ENCODE data around the gene TANGO6. TPM values are rescaled to one million over a fixed set of nuclear protein-coding genes. Genes with fewer than 3 reads are reported as not detected.
"Not testable (repeated sequence)": the region's sequence is repeated elsewhere in the genome, so short reads cannot be mapped to it uniquely, and the experiment has no call there.

The TANGO6 gene
- total RNA-seq, 1 experiment from 2014 or later, result 19.9 TPM

- in situ Hi-C loops (cut with HindIII; ENCODE audit: low pct_unique_long_range_greater_than_20kb, low sequenced_read_pairs), result no loop called here
- DNase-seq (ENCODE audit: low read depth, low spot score), result no peak
Measured at GRCh38 chr16:69055980-69056379, 212.6 kb downstream of the TANGO6 start.

- no peak for DNase-seq (ENCODE audit: low read depth, low spot score)
- in situ Hi-C loops (cut with HindIII; ENCODE audit: low pct_unique_long_range_greater_than_20kb, low sequenced_read_pairs), result no loop called here
Measured at GRCh38 chr16:69056421-69056820, 213.1 kb downstream of the TANGO6 start.

GRCh38 chr16:69057400-69058378 is 214.4 kb downstream of the TANGO6 start:
- in situ Hi-C loops (cut with HindIII; ENCODE audit: low pct_unique_long_range_greater_than_20kb, low sequenced_read_pairs), result no loop called here
- no peak for DNase-seq (ENCODE audit: low read depth, low spot score)

GRCh38 chr16:69063491-69063890 is 220.2 kb downstream of the TANGO6 start:
- DNase-seq (ENCODE audit: low read depth, low spot score); in situ Hi-C loops (cut with HindIII; ENCODE audit: low pct_unique_long_range_greater_than_20kb, low sequenced_read_pairs): not testable (repeated sequence)

- in situ Hi-C loops (cut with HindIII; ENCODE audit: low pct_unique_long_range_greater_than_20kb, low sequenced_read_pairs), result no loop called here
- no peak for DNase-seq (ENCODE audit: low read depth, low spot score)
Measured at GRCh38 chr16:69064124-69064763, 220.9 kb downstream of the TANGO6 start.

- DNase-seq (ENCODE audit: low read depth, low spot score), result no peak
- in situ Hi-C loops (cut with HindIII; ENCODE audit: low pct_unique_long_range_greater_than_20kb, low sequenced_read_pairs), result no loop called here
Measured at GRCh38 chr16:69064764-69065313, 221.5 kb downstream of the TANGO6 start.

- no peak for DNase-seq (ENCODE audit: low read depth, low spot score)
- in situ Hi-C loops (cut with HindIII; ENCODE audit: low pct_unique_long_range_greater_than_20kb, low sequenced_read_pairs), result no loop called here
Measured at GRCh38 chr16:69069504-69069903, 226.2 kb downstream of the TANGO6 start.

- in situ Hi-C loops (cut with HindIII; ENCODE audit: low pct_unique_long_range_greater_than_20kb, low sequenced_read_pairs), result no loop called here
- no peak for DNase-seq (ENCODE audit: low read depth, low spot score)
Measured at GRCh38 chr16:69071036-69071435, 227.7 kb downstream of the TANGO6 start.

- in situ Hi-C loops (cut with HindIII; ENCODE audit: low pct_unique_long_range_greater_than_20kb, low sequenced_read_pairs), result no loop called here
Measured at GRCh38 chr16:69072640-69072974, 229.3 kb downstream of the TANGO6 start.

GRCh38 chr16:69073181-69073702 is 229.9 kb downstream of the TANGO6 start:
- DNase-seq (ENCODE audit: low read depth, low spot score), result peak; percentile 17
- in situ Hi-C loops (cut with HindIII; ENCODE audit: low pct_unique_long_range_greater_than_20kb, low sequenced_read_pairs), result no loop called here

More at GRCh38 chr16:69072640-69072974, 229.3 kb downstream of the TANGO6 start:
- no peak for DNase-seq (ENCODE audit: low read depth, low spot score)

- in situ Hi-C loops (cut with HindIII; ENCODE audit: low pct_unique_long_range_greater_than_20kb, low sequenced_read_pairs), result no loop called here
- no peak for DNase-seq (ENCODE audit: low read depth, low spot score)
Measured at GRCh38 chr16:69077251-69077650, 233.9 kb downstream of the TANGO6 start.

- no peak for DNase-seq (ENCODE audit: low read depth, low spot score)
- in situ Hi-C loops (cut with HindIII; ENCODE audit: low pct_unique_long_range_greater_than_20kb, low sequenced_read_pairs), result no loop called here
Measured at GRCh38 chr16:69078073-69078472, 234.7 kb downstream of the TANGO6 start.

- in situ Hi-C loops (cut with HindIII; ENCODE audit: low pct_unique_long_range_greater_than_20kb, low sequenced_read_pairs), result no loop called here
- DNase-seq (ENCODE audit: low read depth, low spot score), result no peak
Measured at GRCh38 chr16:69079697-69080096, 236.4 kb downstream of the TANGO6 start.

GRCh38 chr16:69083306-69083941 is 240.1 kb downstream of the TANGO6 start:
- in situ Hi-C loops (cut with HindIII; ENCODE audit: low pct_unique_long_range_greater_than_20kb, low sequenced_read_pairs), result no loop called here
- no peak for DNase-seq (ENCODE audit: low read depth, low spot score)

- in situ Hi-C loops (cut with HindIII; ENCODE audit: low pct_unique_long_range_greater_than_20kb, low sequenced_read_pairs), result no loop called here
- DNase-seq (ENCODE audit: low read depth, low spot score), result no peak
Measured at GRCh38 chr16:69084289-69084688, 241.0 kb downstream of the TANGO6 start.

- DNase-seq (ENCODE audit: low read depth, low spot score), result no peak
- in situ Hi-C loops (cut with HindIII; ENCODE audit: low pct_unique_long_range_greater_than_20kb, low sequenced_read_pairs), result no loop called here
Measured at GRCh38 chr16:69085032-69085695, 241.8 kb downstream of the TANGO6 start.

GRCh38 chr16:69087161-69087581 is 243.8 kb downstream of the TANGO6 start:
- in situ Hi-C loops (cut with HindIII; ENCODE audit: low pct_unique_long_range_greater_than_20kb, low sequenced_read_pairs), result no loop called here
- DNase-seq (ENCODE audit: low read depth, low spot score), result no peak

All from SK-MEL-5 (cell line).